Measurements from ENCODE around the gene HPSE2.
"Not testable (repeated sequence)": the region's sequence is repeated elsewhere in the genome, so short reads cannot be mapped to it uniquely, and the experiment has no call there.

The HPSE2 gene

DNA sequence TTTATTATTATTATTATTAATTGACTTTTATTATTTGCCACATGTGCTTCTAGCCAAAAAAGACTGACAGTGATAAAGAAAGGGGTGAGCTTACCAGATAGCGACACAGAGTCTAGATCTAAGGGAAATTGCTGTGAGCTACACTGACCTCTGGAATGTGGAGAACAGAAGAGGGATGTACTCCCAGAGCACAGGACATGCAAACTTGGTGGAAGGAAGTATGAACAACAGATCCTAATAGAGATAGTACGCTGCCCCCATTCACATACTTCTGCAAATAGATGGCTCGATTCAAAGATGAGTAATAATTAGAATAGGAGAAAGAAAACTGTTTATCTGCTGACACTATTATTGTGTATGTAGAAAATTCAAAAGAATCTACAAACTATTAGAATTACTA, 679.6 kb downstream of the HPSE2 start:
- H3K27ac ChIP-seq: no peak overlapping the region
- TF ChIP-seq, protein P1, sequence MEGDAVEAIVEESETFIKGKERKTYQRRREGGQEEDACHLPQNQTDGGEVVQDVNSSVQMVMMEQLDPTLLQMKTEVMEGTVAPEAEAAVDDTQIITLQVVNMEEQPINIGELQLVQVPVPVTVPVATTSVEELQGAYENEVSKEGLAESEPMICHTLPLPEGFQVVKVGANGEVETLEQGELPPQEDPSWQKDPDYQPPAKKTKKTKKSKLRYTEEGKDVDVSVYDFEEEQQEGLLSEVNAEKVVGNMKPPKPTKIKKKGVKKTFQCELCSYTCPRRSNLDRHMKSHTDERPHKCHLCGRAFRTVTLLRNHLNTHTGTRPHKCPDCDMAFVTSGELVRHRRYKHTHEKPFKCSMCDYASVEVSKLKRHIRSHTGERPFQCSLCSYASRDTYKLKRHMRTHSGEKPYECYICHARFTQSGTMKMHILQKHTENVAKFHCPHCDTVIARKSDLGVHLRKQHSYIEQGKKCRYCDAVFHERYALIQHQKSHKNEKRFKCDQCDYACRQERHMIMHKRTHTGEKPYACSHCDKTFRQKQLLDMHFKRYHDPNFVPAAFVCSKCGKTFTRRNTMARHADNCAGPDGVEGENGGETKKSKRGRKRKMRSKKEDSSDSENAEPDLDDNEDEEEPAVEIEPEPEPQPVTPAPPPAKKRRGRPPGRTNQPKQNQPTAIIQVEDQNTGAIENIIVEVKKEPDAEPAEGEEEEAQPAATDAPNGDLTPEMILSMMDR (conservative IDR thresholded peaks at IDR 0.05): no peak

- H3K27ac ChIP-seq: no peak overlapping the region
Measured at GRCh38 chr10:98555021-98555619, 680.5 kb downstream of the HPSE2 start.

GRCh38 chr10:98541561-98541960, 694.1 kb downstream of the HPSE2 start:
- H3K27ac ChIP-seq: not testable (repeated sequence)

More at GRCh38 chr10:98555021-98555619, 680.5 kb downstream of the HPSE2 start:
- TF ChIP-seq, protein P1 (conservative IDR thresholded peaks at IDR 0.05): no peak

GRCh38 chr10:98539578-98539977, 696.1 kb downstream of the HPSE2 start:
- TF ChIP-seq, protein P1 (conservative IDR thresholded peaks at IDR 0.05): no peak
- H3K27ac ChIP-seq: no peak overlapping the region

DNA sequence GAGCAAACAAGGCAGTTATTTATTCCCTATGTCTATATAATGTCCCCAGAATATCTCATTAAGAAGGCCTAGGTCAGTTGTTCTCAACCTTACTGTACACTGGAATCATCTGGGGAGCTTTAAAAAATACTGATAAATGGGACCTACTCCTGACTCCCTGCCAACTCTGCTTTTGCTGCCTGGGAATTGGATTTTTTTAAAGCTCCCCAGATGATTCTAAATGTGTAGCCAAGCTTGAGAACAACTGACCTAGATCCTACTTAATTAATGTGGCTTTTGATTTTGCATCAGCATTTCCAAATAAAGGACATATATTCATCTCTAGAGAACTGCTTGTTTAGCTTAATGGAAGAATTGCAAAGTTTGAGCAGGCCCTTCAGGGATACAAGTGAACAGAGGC, 697.2 kb downstream of the HPSE2 start:
- TF ChIP-seq, protein P1 (conservative IDR thresholded peaks at IDR 0.05): no peak
- H3K27ac ChIP-seq: no peak overlapping the region

DNA sequence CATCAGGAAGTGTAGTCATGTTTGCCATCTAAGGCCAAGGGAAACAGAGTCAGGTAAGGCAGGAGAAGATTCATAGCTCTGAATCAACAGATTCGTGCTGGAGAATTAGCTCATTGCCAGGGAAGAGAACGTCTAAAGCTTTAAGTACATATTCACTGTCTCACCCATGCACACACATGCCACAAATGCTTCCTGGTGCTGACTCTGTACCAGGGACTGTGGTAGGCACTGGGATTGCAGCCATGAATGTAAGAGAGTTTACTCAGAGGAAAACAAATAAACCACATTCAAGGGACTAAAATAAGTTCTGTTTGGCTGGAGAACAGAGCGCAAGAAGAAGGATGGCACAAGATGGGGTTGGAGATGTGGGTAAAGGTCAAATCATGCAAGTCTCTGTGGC, 699.1 kb downstream of the HPSE2 start:
- no peak overlapping the region for H3K27ac ChIP-seq
- TF ChIP-seq, protein P1 (conservative IDR thresholded peaks at IDR 0.05): no peak

DNA sequence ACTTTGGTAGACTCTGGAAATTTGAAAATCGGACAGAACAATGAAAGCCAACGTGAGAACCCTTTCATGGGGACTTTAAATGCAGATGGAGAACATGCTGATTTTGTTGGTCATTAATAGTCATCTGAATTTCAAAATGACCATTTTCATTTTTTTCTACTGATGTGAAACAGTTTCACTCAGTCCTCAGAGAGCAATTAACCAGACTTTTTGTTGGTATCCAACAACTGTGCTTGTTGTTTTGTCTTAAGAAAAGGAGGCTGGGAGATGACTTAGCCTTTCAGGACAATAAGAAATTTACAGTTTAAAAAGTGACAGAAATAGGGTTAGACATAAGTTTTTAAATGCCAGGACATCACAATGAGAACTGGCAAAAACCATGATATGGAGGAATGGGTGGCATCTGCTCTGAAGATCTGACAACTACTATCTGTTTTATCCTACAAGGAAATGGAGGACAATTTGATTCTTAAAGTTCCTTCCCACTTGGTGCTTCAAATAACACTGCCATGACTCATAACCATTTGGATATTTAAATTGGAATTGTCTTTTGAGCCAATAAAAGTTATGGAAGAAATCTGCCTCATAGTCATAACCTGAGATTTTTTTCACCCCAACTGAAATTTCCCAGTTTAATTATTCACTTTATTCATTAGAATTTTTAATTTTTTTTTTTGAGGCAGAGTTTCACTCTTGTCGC, 701.8 kb downstream of the HPSE2 start:
- TF ChIP-seq, protein P1 (conservative IDR thresholded peaks at IDR 0.05): no peak
- no peak overlapping the region for H3K27ac ChIP-seq

DNA sequence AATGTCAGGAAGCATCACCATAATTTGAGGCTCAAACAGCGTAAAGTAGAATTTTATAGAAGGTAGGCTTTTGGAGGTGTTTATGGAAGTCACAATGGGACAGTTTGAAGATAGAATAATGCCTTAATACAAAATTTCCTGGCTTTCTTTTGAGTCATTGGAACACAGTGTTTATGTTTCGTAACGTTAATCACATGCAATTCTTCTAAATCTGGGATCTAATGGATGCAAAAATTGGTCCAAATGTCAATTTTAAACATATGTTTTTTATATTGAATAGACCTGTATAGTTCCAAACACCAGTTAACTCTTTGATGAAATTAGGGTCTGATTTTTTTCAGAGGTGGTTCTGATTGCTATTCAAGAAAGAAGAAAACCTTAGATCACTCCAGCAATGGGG, 702.4 kb downstream of the HPSE2 start:
- TF ChIP-seq, protein P1 (conservative IDR thresholded peaks at IDR 0.05): no peak
- no peak overlapping the region for H3K27ac ChIP-seq

All from VCaP (cell line).